K562 (cell line): ENCODE data around the gene PIK3C2G. TPM values are rescaled to one million over a fixed set of nuclear protein-coding genes. Genes with fewer than 3 reads are reported as not detected.

ENCODE experiments used
- ATAC-seq: fragments of 200-7000 bp; cut with Tn5 transposase; 3 replicates; pipeline ENCODE4 v1.9.1; 2020; ENCODE audit warnings: moderate library complexity
- BruUV-seq: library from RNA; stranded (reverse); fragments of 400-500 nt; replicated peaks from 2 replicates; lab custom pipeline; 2021; lab: Mats Ljungman, UMichigan
- CTCF ChIA-PET: fragments of 300-600 bp; formaldehyde crosslinking; extraction: SDS; loops from one replicate; lab custom pipeline; 2021; ENCODE audit warnings: low intra/inter-chr PET ratio; lab: Yijun Ruan, JAX
- POLR2A ChIA-PET: fragments of 300-600, 350-650 bp; sonication (Branson Sonifier 250); formaldehyde crosslinking; extraction: SDS; loops from one replicate; lab custom pipeline; 2021; ENCODE audit warnings: antibody characterized with exemption, inconsistent platforms; lab: Yijun Ruan, JAX
- DNase-seq, 4 experiments: peaks; one replicate each; pipeline versions ENCODE4 v3.0.0 to v3.0.0-alpha.2; 2011 to 2018; ENCODE audit warnings: low spot score in 3 of 4, mixed read lengths in 3 of 4; ENCODE audit errors: extremely low read depth in 1 of 4
- FAIRE-seq: peaks from 2 replicates; lab custom pipeline; 2011; peaks lifted over from hg19 to GRCh38; lab: Jason Lieb, UNC
- H2AFZ ChIP-seq: 2 replicates; pipeline ENCODE4 v1.6.0; 2011; ENCODE audit warnings: low read depth, low read length, control low read depth, inconsistent platforms
- H3K27ac ChIP-seq: fragments of 200-600 bp; 3 replicates; pipeline ENCODE4 v1.8.0; 2011; ENCODE audit warnings: low read depth, mild to moderate bottlenecking, control low read depth, inconsistent platforms, low read length, moderate library complexity, mixed read lengths; ENCODE audit errors: extremely low read depth
- H3K27me3 ChIP-seq, 2 experiments: fragments of 300-600 bp in 1 of 2; 2 replicates in 1 of 2; 3 replicates in 1 of 2; pipeline versions ENCODE4 v1.6.0 to v1.8.0; 2011; ENCODE audit warnings: inconsistent platforms in 2 of 2, low read length in 2 of 2, mild to moderate bottlenecking in 1 of 2, mixed read lengths in 1 of 2, moderate library complexity in 1 of 2; ENCODE audit not compliant: control insufficient read depth in 2 of 2, insufficient read depth in 2 of 2
- H3K36me3 ChIP-seq: fragments of 300-600 bp; 3 replicates; pipeline ENCODE4 v1.8.0; 2011; ENCODE audit warnings: mild to moderate bottlenecking, low read length, inconsistent platforms; ENCODE audit not compliant: control insufficient read depth, insufficient read depth
- H3K4me1 ChIP-seq, 2 experiments: fragments of 200-600 bp in 1 of 2; replicated peaks in 1 of 2; 2 replicates in 1 of 2; 3 replicates in 1 of 2; pipeline versions ENCODE4 v1.5.1 to v1.8.0; 2011; ENCODE audit warnings: inconsistent platforms in 2 of 2, low read length in 2 of 2, mild to moderate bottlenecking in 1 of 2, mixed read lengths in 1 of 2, moderate library complexity in 1 of 2; ENCODE audit not compliant: control insufficient read depth in 2 of 2, insufficient read depth in 2 of 2
- H3K4me2 ChIP-seq: 2 replicates; pipeline ENCODE4 v1.6.1; 2011; ENCODE audit warnings: low read length, control low read depth, inconsistent platforms, mixed read lengths; ENCODE audit not compliant: insufficient read depth
- H3K4me3 ChIP-seq: fragments of 200-600 bp; sonication (generic), shearing (Covaris generic); 2 replicates; pipeline ENCODE4 v1.5.1; 2016; ENCODE audit warnings: control low read depth, inconsistent platforms
- H3K79me2 ChIP-seq: fragments of 200-600 bp; 3 replicates; pipeline ENCODE4 v1.8.0; 2011; ENCODE audit warnings: low read length, inconsistent platforms; ENCODE audit not compliant: control insufficient read depth, insufficient read depth
- H3K9ac ChIP-seq, 2 experiments: 2 replicates each; pipeline versions ENCODE4 v1.6.0 to v1.6.1; 2011; ENCODE audit warnings: low read depth in 2 of 2, low read length in 2 of 2, control low read depth in 1 of 2, inconsistent platforms in 1 of 2, mild to moderate bottlenecking in 1 of 2, mixed read lengths in 1 of 2; ENCODE audit not compliant: insufficient read depth in 1 of 2
- H3K9me1 ChIP-seq: one replicate; pipeline ENCODE4 v1.6.0; 2011; ENCODE audit warnings: inconsistent platforms, mild to moderate bottlenecking, low read length, moderate library complexity; ENCODE audit not compliant: control insufficient read depth, insufficient read depth
- H3K9me3 ChIP-seq: replicated peaks from 2 replicates; pipeline ENCODE4 v1.5.1; 2011; ENCODE audit warnings: low read depth, low read length, inconsistent platforms; ENCODE audit not compliant: control insufficient read depth, insufficient read depth
- H4K20me1 ChIP-seq: replicated peaks from 2 replicates; pipeline ENCODE4 v1.6.1; 2011; ENCODE audit warnings: low read length, inconsistent platforms, mixed read lengths; ENCODE audit not compliant: control insufficient read depth, insufficient read depth
- ARID3A ChIP-seq: IDR thresholded peaks from 2 replicates; pipeline ENCODE4 v1.6.1; 2012; ENCODE audit warnings: low read depth, low read length, improper control_type of control experiment, borderline replicate concordance
- BCOR ChIP-seq: fragments of 450-650 bp; IDR thresholded peaks from 2 replicates; pipeline ENCODE4 v1.6.1; 2016
- BRD9 ChIP-seq: fragments of 450-650 bp; IDR thresholded peaks from 2 replicates; pipeline ENCODE4 v1.6.1; 2018; ENCODE audit warnings: low read depth; ENCODE audit not compliant: partially characterized antibody
- CBX3 ChIP-seq, 2 experiments: IDR thresholded peaks; 1 replicate in 1 of 2; 2 replicates in 1 of 2; pipeline ENCODE4 v1.6.1; 2012; ENCODE audit warnings: inconsistent platforms in 2 of 2, low read length in 2 of 2, borderline replicate concordance in 1 of 2, control low read depth in 1 of 2
- HINFP ChIP-seq: fragments of 450-650 bp; conservative IDR thresholded peaks from 2 replicates; pipeline ENCODE4 v1.6.1; 2016; ENCODE audit warnings: missing genetic modification characterization, low read depth, mild to moderate bottlenecking, control low read depth, missing compliant biosample characterization
- KLF1 ChIP-seq: fragments of 450-650 bp; IDR thresholded peaks from 2 replicates; pipeline ENCODE4 v1.6.1; 2016; ENCODE audit warnings: missing genetic modification characterization, missing compliant biosample characterization
- PHB ChIP-seq: fragments of 250-450 bp; sonication (Bioruptor Pico); IDR thresholded peaks from 2 replicates; pipeline ENCODE4 v1.5.0; 2021
- PPARD ChIP-seq: fragments of 250-450 bp; sonication (Bioruptor Pico); IDR thresholded peaks from 2 replicates; pipeline ENCODE4 v1.8.0; 2022; ENCODE audit warnings: inconsistent platforms, mild to moderate bottlenecking, moderate library complexity
- SAP30 ChIP-seq: fragments of 200-600 bp; sonication (generic); IDR thresholded peaks from 2 replicates; pipeline ENCODE4 v1.6.1; 2012; ENCODE audit warnings: borderline replicate concordance, low read depth, mild to moderate bottlenecking, moderate library complexity, low read length, control low read depth, inconsistent platforms; ENCODE audit not compliant: insufficient read depth, poor library complexity, severe bottlenecking
- SOX6 ChIP-seq: fragments of 450-650 bp; IDR thresholded peaks from 2 replicates; pipeline ENCODE4 v1.6.1; 2014; ENCODE audit warnings: mild to moderate bottlenecking
- U2AF1 ChIP-seq: fragments of 200-400 bp; formaldehyde crosslinking; optimal IDR thresholded peaks from 2 replicates; pipeline ENCODE3; 2017; ENCODE audit warnings: mild to moderate bottlenecking, low read depth, low read length, moderate library complexity
- ZNF197 ChIP-seq: fragments of 200-800 bp; sonication (Bioruptor generic); IDR thresholded peaks from 2 replicates; pipeline ENCODE4 v1.6.1; 2016; ENCODE audit warnings: low read depth, missing genetic modification characterization, missing compliant biosample characterization
- ZNF239 ChIP-seq: fragments of 250-450 bp; sonication (Bioruptor Pico); IDR thresholded peaks from 2 replicates; pipeline ENCODE4 v1.4.0; 2020; ENCODE audit warnings: mild to moderate bottlenecking
- ZNF57 ChIP-seq: fragments of 450-650 bp; formaldehyde crosslinking; IDR thresholded peaks from 2 replicates; pipeline ENCODE4 v1.4.0; 2020; ENCODE audit warnings: mild to moderate bottlenecking, moderate library complexity
- ZNF778 ChIP-seq: fragments of 450-650 bp; formaldehyde crosslinking; IDR thresholded peaks from 2 replicates; pipeline ENCODE4 v1.4.0; 2020; ENCODE audit warnings: mild to moderate bottlenecking, moderate library complexity
- WGBS: fragments of 100-300 bp; shearing (Covaris generic); methylation state at CpG from one replicate; pipeline ENCODE4 v1.1.6; 2016; ENCODE audit warnings: low coverage, mixed read lengths; ENCODE audit not compliant: insufficient coverage; ENCODE audit errors: missing lambda C conversion rate; 5-methylcytosine and 5-hydroxymethylcytosine counted together
- in situ Hi-C: fragments of 300-500 bp; cut with MboI; formaldehyde crosslinking; loops from 4 replicates; pipeline ENCODE4 v1.15.0; 2018; ENCODE audit warnings: inconsistent platforms, mixed read lengths
- intact Hi-C: fragments of 100-400 bp; cut with micrococcal nuclease; formaldehyde crosslinking; loops from 2 replicates; pipeline ENCODE4 v1.14.2; 2022
- polyA plus RNA-seq, 8 experiments: library from polyadenylated mRNA; depleted of rRNA in 4 of 8; stranded (reverse) in 5 of 8; unstranded in 3 of 8; fragments of >200 nt; fragmentation: Nextera tagmentation in 2 of 8; fragmentation: Illumina TruSeq in 1 of 8; extraction: Ambion mirVana in 2 of 8; extraction: Trizol in 1 of 8; gene quantifications; 2 replicates each; pipeline versions ENCODE4 v1.2.1 to v1.2.3, GENCODE V29; 2011 to 2014; ENCODE audit warnings: inconsistent platforms in 1 of 8, missing spikeins in 1 of 8
- total RNA-seq, 7 experiments: library from RNA; depleted of rRNA in 6 of 7; stranded (reverse); fragments of >200 nt in 6 of 7; fragmentation: Illumina TruSeq in 2 of 7; extraction: Trizol in 2 of 7; gene quantifications; 2 replicates each; pipeline versions ENCODE4 v1.2.1 to v1.2.3, GENCODE V29; 2011 to 2021; ENCODE audit warnings: low replicate concordance in 1 of 7

The PIK3C2G gene
- total and polyA plus RNA-seq, 9 of the 15 experiments (the other 6 are each of a cell fraction or from before 2014, with no cell fraction given), result not detected

GRCh38 chr12:18320976-18321375, 59.7 kb downstream of the PIK3C2G start:
- 0% methylated on average over 2 of the region's 2 CpGs for WGBS
- DNase-seq (no peak), ATAC-seq (no peak), FAIRE-seq (no peak)
- Histone ChIP-seq H3K4me1 (no peaks in the 10 kb centered on the region), H3K9me3 (no peaks in the 10 kb centered on the region), H3K27ac (no peak overlapping the region), H3K9ac (no peak overlapping the region), H3K79me2 (no peaks in the 10 kb centered on the region), H3K36me3 (no peaks in the 10 kb centered on the region), H3K4me2 (no peak overlapping the region), H3K27me3 (no peaks in the 10 kb centered on the region), H2AFZ (no peak overlapping the region), H3K4me3 (no peak overlapping the region), H3K9me1 (no peaks in the 10 kb centered on the region), H4K20me1 (no peaks in the 10 kb centered on the region)
- TF ChIP-seq BCOR, result no peak
- no TSS peak for BruUV-seq
- in situ Hi-C loops (no loop called here), intact Hi-C loops (no loop called here)
- ChIA-PET POLR2A (no interaction called here), CTCF (no interaction called here)

GRCh38 chr12:18323159-18323558, 61.8 kb downstream of the PIK3C2G start:
- Histone ChIP-seq H3K9ac (no peak overlapping the region), H3K4me2 (no peak overlapping the region), H3K4me3 (no peak overlapping the region), H3K9me3 (no peaks in the 10 kb centered on the region), H4K20me1 (no peaks in the 10 kb centered on the region), H3K27me3 (no peaks in the 10 kb centered on the region), H3K27ac (no peak overlapping the region), H2AFZ (peak overlapping the region; percentile 9; the same call in 1 of the 2 replicates), H3K4me1 (no peaks in the 10 kb centered on the region), H3K79me2 (no peaks in the 10 kb centered on the region), H3K9me1 (no peaks in the 10 kb centered on the region), H3K36me3 (no peaks in the 10 kb centered on the region)
- DNase-seq (no peak), ATAC-seq (no peak), FAIRE-seq (no peak)
- ChIA-PET POLR2A (no interaction called here), CTCF (no interaction called here)
- in situ Hi-C loops, result no loop called here
- intact Hi-C loops, result no loop called here
- BruUV-seq, result no TSS peak
- TF ChIP-seq ZNF57 (CRISPR knock-in tag) (no peak), SAP30 (no peak), BRD9 (no peak), ZNF778 (no peak), U2AF1 (no peak), PHB (no peak), SOX6 (no peak), ZNF239 (CRISPR knock-in tag) (no peak), KLF1 (tag) (no peak), PPARD (CRISPR knock-in tag) (no peak), ZNF197 (CRISPR knock-in tag) (no peak), HINFP (tag) (no peak), CBX3 (IDR thresholded peaks at IDR 0.05; ENCODE audit: borderline replicate concordance in 1 of 2, low read length in 2 of 2) (no peak), ARID3A (no peak)
